Stimulated activated CD4-positive, alpha-beta T cell treated with anti-CD3 and anti-CD28 coated beads, Interleukin-2, amount 100 ng/mL, for 24 hours (primary cell): Measurements from ENCODE around the gene GJA1.
A peak's percentile ranks its signal among the peaks of the same experiment; 100 is the strongest.
"Not testable (repeated sequence)": the region's sequence is repeated elsewhere in the genome, so short reads cannot be mapped to it uniquely, and the experiment has no call there.

ENCODE experiments used
- DNase-seq, 2 donors: peaks; one replicate each; pipeline ENCODE4 v3.0.0-alpha.2; 2020

GJA1 gene

DNA sequence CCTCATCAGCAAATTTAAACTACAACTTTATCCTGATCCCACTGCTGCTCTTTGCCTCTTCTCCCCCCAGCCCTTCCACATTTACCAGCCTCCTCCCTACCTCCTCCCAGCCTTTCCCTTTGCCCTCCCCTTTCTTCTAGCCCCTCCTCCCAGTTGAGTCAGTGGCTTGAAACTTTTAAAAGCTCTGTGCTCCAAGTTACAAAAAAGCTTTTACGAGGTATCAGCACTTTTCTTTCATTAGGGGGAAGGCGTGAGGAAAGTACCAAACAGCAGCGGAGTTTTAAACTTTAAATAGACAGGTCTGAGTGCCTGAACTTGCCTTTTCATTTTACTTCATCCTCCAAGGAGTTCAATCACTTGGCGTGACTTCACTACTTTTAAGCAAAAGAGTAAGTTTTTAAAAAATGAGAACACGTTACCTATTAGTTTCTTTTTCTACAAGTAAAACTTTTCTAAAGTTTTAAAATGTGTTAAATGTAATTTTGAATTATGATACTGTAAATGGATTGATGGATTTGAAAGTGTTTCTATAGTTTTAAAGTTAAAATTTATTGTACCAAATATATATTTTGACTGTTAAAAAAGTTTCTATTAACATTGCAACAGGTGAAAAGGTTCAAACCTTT, at the start of gene GJA1:
Gene GJA1 (plus strand): TSS at position 203 of the 626 bp plus-strand sequence. CDS start 11,202 bp downstream, outside the sequence.
- no peak for DNase-seq

DNA sequence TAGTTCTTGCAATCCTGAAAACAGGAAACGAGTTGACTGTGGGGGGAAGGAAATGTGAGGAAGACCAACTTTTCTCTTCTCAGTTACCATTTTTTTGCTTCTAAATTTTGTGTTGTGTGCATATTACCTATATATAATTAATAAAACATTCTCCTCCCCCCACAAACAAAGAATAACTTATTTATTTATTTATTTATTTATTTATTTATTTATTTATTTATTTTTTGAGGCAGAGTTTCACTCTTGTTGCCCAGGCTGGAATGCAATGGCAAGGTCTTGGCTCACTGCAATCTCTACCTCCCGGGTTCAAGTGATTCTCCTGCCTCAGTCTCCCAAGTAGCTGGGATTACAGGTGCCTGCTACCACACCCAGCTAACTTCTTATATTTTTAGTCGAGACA, 48.9 kb upstream of the GJA1 start:
- DNase-seq: not testable (repeated sequence)

DNA sequence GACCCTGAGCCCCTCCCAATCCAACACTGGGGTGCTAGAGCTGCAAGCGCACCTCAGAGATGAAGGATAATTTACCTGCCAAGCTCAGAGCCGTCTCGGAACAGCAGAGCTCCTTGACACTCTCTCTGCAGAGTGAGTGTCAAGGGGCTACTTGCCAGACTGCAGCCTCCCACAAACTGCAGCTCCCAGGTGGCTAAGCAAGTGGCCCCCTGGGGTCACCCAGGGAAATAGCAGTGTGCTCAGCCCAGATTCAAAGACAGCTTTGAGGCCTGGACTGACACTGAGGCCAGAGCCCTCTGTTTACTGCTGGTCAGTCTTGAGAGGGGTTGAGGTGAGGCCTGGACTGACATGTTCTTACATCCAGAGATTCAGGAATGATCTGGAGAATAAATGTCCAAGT, 46.0 kb upstream of the GJA1 start:
- no peak for DNase-seq

- DNase-seq: no peak
These were observed 41.5 kb upstream of the GJA1 start for GRCh38 chr6:121393731-121394505.

DNA sequence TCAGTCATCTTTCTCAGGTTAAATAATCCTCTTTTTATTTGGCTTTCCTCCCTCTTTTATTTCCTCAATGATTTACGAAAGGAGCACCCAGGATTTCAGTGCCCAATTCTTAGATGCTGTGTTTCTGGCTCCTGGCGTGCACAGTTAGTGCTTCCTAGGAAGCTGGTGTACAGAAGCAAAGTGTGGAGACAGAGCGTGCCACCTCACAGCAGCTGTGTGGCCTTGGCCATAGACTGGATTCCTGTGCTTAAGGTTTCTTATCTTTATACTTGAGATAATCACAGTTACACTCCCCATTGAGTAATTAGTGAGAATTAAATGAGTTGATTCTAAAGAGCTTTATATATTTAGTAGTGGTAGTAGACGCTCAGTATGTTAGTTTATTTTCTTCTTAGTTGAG, 39.7 kb upstream of the GJA1 start:
- no peak for DNase-seq

DNA sequence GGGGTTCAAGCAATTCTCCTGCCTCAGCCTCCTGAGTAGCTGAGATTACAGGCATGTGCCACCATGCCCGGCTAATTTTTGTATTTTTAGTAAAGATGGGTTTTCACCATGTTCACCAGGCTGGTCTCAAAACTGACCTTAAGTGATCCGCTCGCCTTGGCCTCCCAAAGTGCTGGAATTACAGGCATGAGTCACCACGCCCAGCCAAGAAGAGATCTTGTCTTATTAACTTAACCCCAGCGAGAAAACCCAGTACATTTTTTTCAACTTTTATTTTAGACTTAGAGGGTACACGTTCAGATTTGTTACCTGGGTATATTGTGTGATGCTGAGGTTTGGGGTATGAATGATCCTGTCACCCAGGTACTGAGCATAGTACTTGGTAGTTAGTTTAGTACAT, 38.3 kb upstream of the GJA1 start:
- not testable (repeated sequence) for DNase-seq

- no peak for DNase-seq
These were observed 37.3 kb upstream of the GJA1 start for GRCh38 chr6:121398127-121398526.

GRCh38 chr6:121399966-121400365, 35.5 kb upstream of the GJA1 start:
- no peak for DNase-seq

DNA sequence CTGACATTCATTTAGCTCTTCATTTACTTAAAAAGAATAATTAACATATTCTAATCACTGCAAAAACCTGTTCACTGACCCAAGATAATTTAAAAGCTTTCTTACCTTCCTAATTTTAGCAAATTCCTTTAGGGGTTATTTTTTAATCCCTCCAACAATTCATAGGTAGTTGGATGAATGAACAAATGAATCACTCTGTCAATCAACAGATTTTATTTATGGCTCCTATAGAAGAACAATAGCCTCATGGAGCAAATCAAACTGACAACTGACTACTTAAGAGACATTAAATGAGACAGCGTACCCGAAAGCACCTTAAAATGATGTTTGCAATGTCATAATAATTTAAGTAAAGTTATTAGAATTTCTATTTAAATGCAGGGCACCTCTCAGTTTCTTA, 31.5 kb upstream of the GJA1 start:
- no peak for DNase-seq

DNA sequence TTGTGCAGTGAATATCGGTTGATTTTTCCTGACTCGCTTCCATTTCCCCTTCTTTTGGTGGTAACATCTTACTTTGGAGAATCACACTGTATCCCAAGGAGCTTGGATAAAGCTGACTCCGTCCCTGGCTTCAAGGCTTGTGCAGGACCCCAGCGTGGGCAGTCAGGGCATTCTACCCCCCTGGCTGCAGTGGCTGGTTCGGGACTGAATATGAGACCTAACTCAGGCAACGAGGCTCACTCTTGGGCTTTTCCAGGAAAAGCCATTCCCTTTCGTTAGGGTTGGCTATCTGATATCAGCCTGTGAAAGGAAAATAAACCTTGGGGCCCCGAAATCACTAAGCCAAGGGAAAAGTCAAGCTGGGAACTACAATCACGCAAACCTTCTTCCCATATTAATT, 30.1 kb upstream of the GJA1 start:
- DNase-seq: no peak

- DNase-seq: no peak
These were observed 27.1 kb upstream of the GJA1 start for GRCh38 chr6:121408321-121408720.

DNA sequence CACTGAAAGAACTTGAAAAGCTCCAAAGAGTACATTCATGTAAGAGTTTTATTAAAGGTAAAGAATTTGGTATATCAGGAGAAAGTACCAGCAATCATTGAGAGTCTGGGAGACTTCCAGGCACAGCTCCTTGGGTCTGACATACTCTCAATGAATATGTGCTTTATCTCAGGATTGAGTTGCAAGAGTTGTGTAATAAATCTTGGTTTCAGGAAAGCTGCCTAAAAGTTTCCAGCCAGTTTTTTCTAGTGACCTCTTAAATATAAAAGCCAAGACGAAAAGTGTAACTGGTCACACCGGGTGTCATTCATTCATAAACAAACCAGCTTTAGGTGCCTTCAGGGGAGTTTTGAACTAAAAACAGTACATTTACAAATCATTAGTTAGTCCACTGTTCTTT, 21.6 kb upstream of the GJA1 start:
- no peak for DNase-seq

DNA sequence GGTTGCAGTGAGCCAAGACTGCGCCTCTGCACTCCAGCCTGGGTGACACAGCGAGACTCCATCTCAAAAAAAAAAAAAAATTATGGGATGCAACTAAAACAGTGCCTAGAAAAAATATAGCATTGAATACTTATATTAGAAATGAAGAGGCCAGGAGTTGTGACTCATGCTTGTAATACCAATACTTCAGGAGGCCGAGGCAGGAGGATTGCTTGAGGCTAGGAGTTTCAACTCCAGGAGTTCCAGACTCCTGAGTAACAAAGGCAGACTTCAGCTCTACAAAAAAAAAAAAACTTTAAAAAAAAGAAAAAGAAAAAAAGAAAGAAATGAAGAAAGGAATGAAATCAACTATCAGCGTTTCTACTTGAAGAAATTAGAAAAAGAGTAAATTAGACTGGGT, 17.1 kb upstream of the GJA1 start:
- no peak for DNase-seq

DNA sequence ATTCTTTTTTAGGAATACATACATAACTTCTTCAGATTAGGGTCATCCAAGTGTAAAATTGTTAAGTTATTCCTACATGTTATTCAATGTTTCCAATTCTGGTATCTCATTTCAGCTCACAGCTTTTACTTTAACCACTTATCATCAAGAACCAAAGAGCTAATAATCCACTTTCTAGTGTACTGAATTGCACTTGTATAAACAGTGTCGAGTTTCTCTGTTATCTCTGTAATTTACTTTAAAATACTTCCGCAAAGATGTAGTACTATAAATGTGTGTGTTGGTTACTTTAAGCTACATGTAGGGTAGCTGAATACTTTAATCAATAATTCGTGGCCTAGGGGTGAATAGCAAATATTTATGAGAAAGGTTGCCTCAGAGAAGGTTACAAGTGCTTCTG, 8.8 kb upstream of the GJA1 start:
- DNase-seq: no peak

DNA sequence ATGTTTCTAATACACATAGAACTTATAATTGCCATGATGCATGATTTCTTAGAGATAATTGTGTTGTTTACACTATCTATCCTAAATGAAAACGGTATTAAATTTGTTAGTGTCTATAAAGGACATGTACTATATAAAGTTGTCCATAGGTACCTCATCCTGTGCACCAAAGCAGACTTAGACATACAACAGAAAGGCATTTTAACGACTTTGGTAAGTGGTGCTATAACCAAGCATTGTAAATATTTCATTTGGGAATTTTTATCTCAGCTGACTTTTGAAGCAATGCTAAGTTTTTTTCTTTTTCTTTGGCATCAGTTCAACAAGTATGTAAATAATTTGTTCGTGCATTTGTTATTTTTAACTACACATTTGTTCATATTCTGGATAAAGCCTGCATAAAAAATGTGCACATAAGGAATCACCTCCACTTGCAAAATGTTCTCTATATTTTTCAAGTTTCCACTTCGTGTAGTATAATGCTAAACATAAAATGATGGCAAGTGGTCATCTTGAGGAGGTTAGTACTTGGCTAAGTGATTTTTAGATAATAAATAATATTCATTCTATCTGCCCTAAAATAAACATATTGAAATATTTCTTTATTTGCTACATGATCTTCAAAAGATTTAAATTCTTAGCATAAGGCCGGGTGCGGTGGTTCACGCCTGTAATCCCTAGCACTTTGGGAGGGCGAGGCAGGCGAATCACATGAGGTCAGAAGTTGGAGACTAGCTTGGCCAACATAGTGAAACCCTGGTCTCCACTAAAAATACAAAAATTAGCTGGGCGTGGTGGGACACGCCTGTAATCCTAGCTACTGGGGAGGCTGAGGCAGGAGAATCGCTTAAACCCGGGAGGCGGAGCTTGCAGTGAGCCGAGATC, 6.3 kb upstream of the GJA1 start:
- no peak for DNase-seq

DNA sequence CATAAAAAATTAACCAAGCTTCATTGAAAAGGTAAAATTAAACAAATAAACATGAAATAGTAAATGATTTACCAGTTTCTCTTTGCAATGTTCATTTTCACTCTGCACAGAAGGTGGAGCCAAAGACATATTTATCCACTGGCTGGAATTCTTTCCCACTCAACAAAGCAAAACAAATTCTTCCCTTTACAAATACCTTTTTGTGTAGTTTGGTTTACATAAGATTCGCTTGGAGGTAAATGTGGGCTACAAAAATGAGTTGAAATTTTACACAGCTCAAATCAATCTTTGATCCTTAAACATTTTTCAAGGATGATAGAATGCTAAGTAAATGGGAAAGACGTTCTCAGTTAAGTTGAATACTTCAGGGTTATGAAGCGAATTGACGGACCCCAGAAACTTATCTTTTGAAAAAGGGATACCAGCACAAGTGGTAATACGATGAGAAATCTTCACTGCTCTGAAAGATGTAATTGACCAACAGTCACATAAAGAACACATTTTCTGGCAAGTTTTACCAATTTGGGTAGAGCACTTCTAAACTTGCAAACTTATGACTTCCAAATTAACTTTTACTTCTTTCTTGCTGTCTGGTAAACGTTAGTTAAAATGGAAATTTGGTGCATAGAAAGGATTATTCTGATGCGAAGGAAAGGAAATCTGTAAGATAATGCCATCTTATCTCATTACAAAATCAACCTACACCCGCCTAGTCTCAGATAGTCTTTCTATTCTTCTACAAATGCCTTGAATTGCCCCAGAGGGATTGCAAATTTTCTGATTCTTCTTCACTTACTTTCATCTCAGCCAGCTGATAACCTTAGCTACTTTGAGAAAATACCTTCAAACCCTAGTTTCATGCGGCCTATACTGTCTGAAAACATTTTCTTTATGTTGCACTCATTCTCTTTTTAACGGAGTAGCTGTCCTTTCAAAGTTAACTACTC, 4.7 kb upstream of the GJA1 start:
- no peak for DNase-seq

DNA sequence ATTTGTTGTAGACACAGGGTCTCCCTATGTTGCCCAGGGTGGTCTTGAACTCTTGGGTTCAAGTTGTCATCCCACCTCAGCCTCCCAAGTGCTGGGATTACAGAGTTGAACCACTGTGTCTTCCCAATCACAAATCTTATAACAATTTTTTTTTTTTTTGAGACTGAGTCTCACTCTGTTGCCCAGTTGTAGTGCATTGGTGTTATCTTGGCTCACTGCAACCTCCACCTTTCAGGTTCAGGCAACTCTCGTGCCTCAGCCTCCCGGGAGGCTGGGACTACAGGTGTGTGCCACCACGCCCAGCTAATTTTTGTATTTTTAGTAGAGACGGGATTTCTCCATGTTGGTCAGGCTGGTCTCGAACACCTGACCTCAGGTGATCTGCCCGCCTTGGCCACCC, 3.7 kb upstream of the GJA1 start:
- not testable (repeated sequence) for DNase-seq

DNA sequence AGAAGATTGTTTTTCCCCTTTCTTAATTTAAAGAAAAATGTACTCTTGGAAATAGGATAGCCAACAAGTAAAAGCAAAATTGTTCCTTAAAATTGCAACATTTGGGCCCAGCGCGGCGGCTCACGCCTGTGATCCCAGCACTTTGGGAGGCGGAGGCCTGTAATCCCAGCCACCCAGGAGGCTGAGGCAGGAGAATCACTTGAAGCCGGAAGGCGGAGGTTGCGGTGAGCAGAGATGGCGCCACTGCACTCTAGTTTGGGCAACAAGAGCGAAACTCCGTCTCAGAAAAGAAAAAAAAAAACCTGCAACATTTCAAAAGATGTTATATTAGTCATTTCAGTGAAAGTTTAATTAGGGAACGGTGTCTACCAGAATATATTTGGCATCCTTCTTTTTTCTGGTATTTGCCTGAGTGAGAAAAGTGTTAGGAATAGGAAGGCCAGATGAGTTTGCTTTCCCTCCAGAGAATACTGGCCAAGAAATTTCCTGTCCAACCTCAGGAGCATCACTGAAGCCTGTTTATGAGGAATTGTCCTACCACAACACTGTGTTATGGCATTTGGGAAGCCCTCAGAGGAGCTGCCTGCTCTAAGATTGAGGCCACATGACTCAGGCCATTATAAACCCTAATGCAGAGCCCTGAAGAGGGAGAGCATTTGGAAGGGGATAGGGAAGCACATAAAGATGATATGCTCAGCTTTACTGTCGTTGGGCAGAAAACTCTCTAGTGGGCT, 1.2 kb upstream of the GJA1 start:
- DNase-seq: no peak

- no peak for DNase-seq
These were observed 920 bp downstream of the GJA1 start for GRCh38 chr6:121436274-121436857.

GRCh38 chr6:121436960-121437850, 1.8 kb downstream of the GJA1 start:
- DNase-seq: peak; percentile 21 to 33
